A549 treated with dexamethasone at 1 μM for 4 hours (cell line): ENCODE measurements around the gene AFM. TPM values are rescaled to one million over a fixed set of nuclear protein-coding genes. Genes with fewer than 3 reads are reported as not detected.

Experiments
- total RNA-seq: library from RNA; stranded (reverse); fragments of 200-300 nt; extraction: Qiagen RNA extraction; gene quantifications from 5 replicates; pipeline ENCODE4 v1.2.3, GENCODE V29; 2022

The AFM gene, protein sequence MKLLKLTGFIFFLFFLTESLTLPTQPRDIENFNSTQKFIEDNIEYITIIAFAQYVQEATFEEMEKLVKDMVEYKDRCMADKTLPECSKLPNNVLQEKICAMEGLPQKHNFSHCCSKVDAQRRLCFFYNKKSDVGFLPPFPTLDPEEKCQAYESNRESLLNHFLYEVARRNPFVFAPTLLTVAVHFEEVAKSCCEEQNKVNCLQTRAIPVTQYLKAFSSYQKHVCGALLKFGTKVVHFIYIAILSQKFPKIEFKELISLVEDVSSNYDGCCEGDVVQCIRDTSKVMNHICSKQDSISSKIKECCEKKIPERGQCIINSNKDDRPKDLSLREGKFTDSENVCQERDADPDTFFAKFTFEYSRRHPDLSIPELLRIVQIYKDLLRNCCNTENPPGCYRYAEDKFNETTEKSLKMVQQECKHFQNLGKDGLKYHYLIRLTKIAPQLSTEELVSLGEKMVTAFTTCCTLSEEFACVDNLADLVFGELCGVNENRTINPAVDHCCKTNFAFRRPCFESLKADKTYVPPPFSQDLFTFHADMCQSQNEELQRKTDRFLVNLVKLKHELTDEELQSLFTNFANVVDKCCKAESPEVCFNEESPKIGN
- not detected in 5 replicates for total RNA-seq

DNA sequence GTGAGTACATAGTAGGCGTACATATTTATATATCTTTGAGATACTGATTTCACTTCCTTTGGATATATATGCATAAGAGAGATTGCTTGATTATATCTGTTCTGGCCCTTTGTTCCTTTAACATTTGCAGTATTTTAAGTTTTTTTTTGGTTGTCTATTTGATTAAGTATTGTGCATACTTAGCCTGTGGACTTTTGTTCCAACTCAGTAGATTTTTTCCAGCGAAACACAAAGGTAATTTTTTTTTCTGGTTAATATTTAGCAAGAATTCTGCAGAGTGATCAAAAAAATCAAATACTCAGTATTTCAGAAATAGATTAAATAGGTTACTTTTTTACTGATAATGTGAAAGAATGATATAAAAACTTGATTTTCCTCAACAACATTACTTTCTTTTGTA is at the start of gene AFM:
TSS of gene AFM (plus strand) at position 388 of the 400 bp plus-strand sequence. CDS start 31 bp downstream, outside the sequence.

DNA sequence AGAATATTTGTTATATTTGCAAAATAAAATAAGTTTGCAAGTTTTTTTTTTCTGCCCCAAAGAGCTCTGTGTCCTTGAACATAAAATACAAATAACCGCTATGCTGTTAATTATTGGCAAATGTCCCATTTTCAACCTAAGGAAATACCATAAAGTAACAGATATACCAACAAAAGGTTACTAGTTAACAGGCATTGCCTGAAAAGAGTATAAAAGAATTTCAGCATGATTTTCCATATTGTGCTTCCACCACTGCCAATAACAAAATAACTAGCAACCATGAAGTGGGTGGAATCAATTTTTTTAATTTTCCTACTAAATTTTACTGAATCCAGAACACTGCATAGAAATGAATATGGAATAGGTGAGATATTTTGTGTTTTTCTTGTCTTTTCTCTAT is 45.6 kb upstream of the AFM start, which contains the start of gene AFP:
TSS of gene AFP (plus strand) at position 238 of the 400 bp plus-strand sequence. CDS start at position 280, 42 bp downstream.

Other genes starting within 250 kb of the AFM start
- gene ANKRD17, start 222.9 kb upstream of the AFM start, total RNA-seq, result 17.2 to 25.4 TPM (median 24.1 TPM) in 5 replicates
- gene ALB, start 77.5 kb upstream of the AFM start, total RNA-seq, result 0.19 to 0.26 TPM in 2 of 5 replicates, not detected in the others
- 1.4 to 2.6 TPM (median 1.8 TPM) in 5 replicates for gene AFP, start 45.5 kb upstream of the AFM start, total RNA-seq
- 0.71 to 0.88 TPM (median 0.81 TPM) in 5 replicates for gene RASSF6, start 138.7 kb downstream of the AFM start, total RNA-seq